Activated naive CD4-positive, alpha-beta T cell (primary cell): Measurements from ENCODE around the gene PPFIA2.
"Not testable (repeated sequence)": the region's sequence is repeated elsewhere in the genome, so short reads cannot be mapped to it uniquely, and the experiment has no call there.

Source experiments
- DNase-seq, 4 experiments: peaks; one replicate each; lab custom pipeline; 2025; lab: John Stamatoyannopoulos, UW

PPFIA2 gene

GRCh38 chr12:81668475-81668874, 90.7 kb downstream of the PPFIA2 start:
- DNase-seq, result no peak

- DNase-seq, result not testable (repeated sequence)
Observed at GRCh38 chr12:81659310-81659709, 99.8 kb downstream of the PPFIA2 start.

- no peak for DNase-seq
Observed at GRCh38 chr12:81644503-81644902, 114.6 kb downstream of the PPFIA2 start.

- DNase-seq, result no peak
Observed at GRCh38 chr12:81639196-81639595, 120.0 kb downstream of the PPFIA2 start.

GRCh38 chr12:81633127-81633526, 126.0 kb downstream of the PPFIA2 start:
- no peak for DNase-seq

- DNase-seq, result no peak
Observed at GRCh38 chr12:81627336-81628189, 131.6 kb downstream of the PPFIA2 start.

GRCh38 chr12:81626406-81626805, 132.7 kb downstream of the PPFIA2 start:
- DNase-seq, result no peak

- no peak for DNase-seq
Observed at GRCh38 chr12:81617915-81618314, 141.2 kb downstream of the PPFIA2 start.

GRCh38 chr12:81615026-81615588, 144.0 kb downstream of the PPFIA2 start:
- DNase-seq, result no peak

- no peak for DNase-seq
Observed at GRCh38 chr12:81610955-81611889, 147.9 kb downstream of the PPFIA2 start.

GRCh38 chr12:81597928-81598604, 161.1 kb downstream of the PPFIA2 start:
- no peak for DNase-seq

GRCh38 chr12:81596558-81596957, 162.6 kb downstream of the PPFIA2 start:
- DNase-seq, result no peak

GRCh38 chr12:81591256-81591655, 167.9 kb downstream of the PPFIA2 start:
- no peak for DNase-seq

GRCh38 chr12:81590703-81591102, 168.4 kb downstream of the PPFIA2 start:
- not testable (repeated sequence) for DNase-seq

GRCh38 chr12:81588235-81589008, 170.7 kb downstream of the PPFIA2 start:
- no peak for DNase-seq

- no peak for DNase-seq
Observed at GRCh38 chr12:81585787-81586186, 173.4 kb downstream of the PPFIA2 start.

- no peak for DNase-seq
Observed at GRCh38 chr12:81573228-81573627, 185.9 kb downstream of the PPFIA2 start.

GRCh38 chr12:81572411-81572810, 186.7 kb downstream of the PPFIA2 start:
- DNase-seq, result no peak

- DNase-seq, result no peak
Observed at GRCh38 chr12:81570234-81570633, 188.9 kb downstream of the PPFIA2 start.

GRCh38 chr12:81564237-81564636, 194.9 kb downstream of the PPFIA2 start:
- no peak for DNase-seq

GRCh38 chr12:81558031-81558430, 201.1 kb downstream of the PPFIA2 start:
- no peak for DNase-seq
